Measurements from ENCODE around the gene APLNR. TPM values are rescaled to one million over a fixed set of nuclear protein-coding genes. Genes with fewer than 3 reads are reported as not detected.

The APLNR gene
- total RNA-seq, 3 donors from 2014 or later: 0.44 to 3.3 (median 0.80) TPM

- Histone ChIP-seq H3K4me3 (no peak overlapping the region), H3K27me3 (peaks cover 0 to 12% of the 10 kb centered on the region in 2 donors), H3K9me3 (no peaks in the 10 kb centered on the region), H3K4me1 (no peaks in the 10 kb centered on the region), H3K36me3 (no peaks in the 10 kb centered on the region), H3K27ac (no peak overlapping the region)
- no peak for DNase-seq (ENCODE audit: low spot score in 2 of 2)
- intact Hi-C loops (cut with DNase I; ENCODE audit: low total_unique reads): no loop called here
- TF ChIP-seq POLR2A (IDR thresholded peaks at IDR 0.05) (no peak), CTCF (IDR thresholded peaks at IDR 0.05) (no peak), POLR2AphosphoS5 (IDR thresholded peaks at IDR 0.05) (no peak)
Measured at GRCh38 chr11:57230316-57230715, 6.7 kb downstream of the APLNR start.

- Histone ChIP-seq H3K4me1 (no peaks in the 10 kb centered on the region), H3K27ac (no peak overlapping the region), H3K27me3 (peaks cover 0 to 12% of the 10 kb centered on the region in 2 donors), H3K4me3 (no peak overlapping the region), H3K9me3 (no peaks in the 10 kb centered on the region), H3K36me3 (no peaks in the 10 kb centered on the region)
- DNase-seq (ENCODE audit: low spot score in 2 of 2): no peak
- TF ChIP-seq POLR2AphosphoS5 (IDR thresholded peaks at IDR 0.05): no peak
- TF ChIP-seq CTCF (IDR thresholded peaks at IDR 0.05): no peak
- no peak for TF ChIP-seq POLR2A (IDR thresholded peaks at IDR 0.05)
- intact Hi-C loops (cut with DNase I; ENCODE audit: low total_unique reads): no loop called here
Measured at GRCh38 chr11:57228600-57228999, 8.4 kb downstream of the APLNR start.

- no peak for TF ChIP-seq POLR2A (IDR thresholded peaks at IDR 0.05)
- no peak for TF ChIP-seq CTCF (IDR thresholded peaks at IDR 0.05)
- TF ChIP-seq POLR2AphosphoS5 (IDR thresholded peaks at IDR 0.05): no peak
- Histone ChIP-seq H3K27me3 (no peaks in the 10 kb centered on the region), H3K9me3 (no peaks in the 10 kb centered on the region), H3K4me3 (no peak overlapping the region), H3K27ac (no peak overlapping the region), H3K36me3 (no peaks in the 10 kb centered on the region), H3K4me1 (no peaks in the 10 kb centered on the region)
- no peak for DNase-seq (ENCODE audit: low spot score in 2 of 2)
- intact Hi-C loops (cut with DNase I; ENCODE audit: low total_unique reads): no loop called here
Measured at GRCh38 chr11:57224537-57224936, 12.5 kb downstream of the APLNR start.

- Histone ChIP-seq H3K4me3 (no peak overlapping the region), H3K4me1 (no peaks in the 10 kb centered on the region), H3K27ac (no peak overlapping the region), H3K9me3 (no peaks in the 10 kb centered on the region), H3K27me3 (no peaks in the 10 kb centered on the region), H3K36me3 (no peaks in the 10 kb centered on the region)
- intact Hi-C loops (cut with DNase I; ENCODE audit: low total_unique reads): no loop called here
- no peak for TF ChIP-seq POLR2A (IDR thresholded peaks at IDR 0.05)
- no peak for TF ChIP-seq POLR2AphosphoS5 (IDR thresholded peaks at IDR 0.05)
- no peak for TF ChIP-seq CTCF (IDR thresholded peaks at IDR 0.05)
- DNase-seq (ENCODE audit: low spot score in 2 of 2): no peak
Measured at GRCh38 chr11:57224128-57224527, 12.9 kb downstream of the APLNR start.

GRCh38 chr11:57223601-57224000 lies 13.4 kb downstream of the APLNR start:
- Histone ChIP-seq H3K27me3 (no peaks in the 10 kb centered on the region), H3K4me3 (no peak overlapping the region), H3K4me1 (no peaks in the 10 kb centered on the region), H3K27ac (no peak overlapping the region), H3K9me3 (no peaks in the 10 kb centered on the region), H3K36me3 (no peaks in the 10 kb centered on the region)
- intact Hi-C loops (cut with DNase I; ENCODE audit: low total_unique reads): no loop called here
- TF ChIP-seq POLR2AphosphoS5 (IDR thresholded peaks at IDR 0.05) (no peak), POLR2A (IDR thresholded peaks at IDR 0.05) (no peak), CTCF (IDR thresholded peaks at IDR 0.05) (no peak)
- DNase-seq (ENCODE audit: low spot score in 2 of 2): no peak

Measured in breast epithelium (tissue), 4 donors.